ENCODE results near the gene FSIP1. TPM values are rescaled to one million over a fixed set of nuclear protein-coding genes. Genes with fewer than 3 reads are reported as not detected.

FSIP1 gene
- total RNA-seq, 1 donor from 2014 or later, result 0.96 TPM

DNA sequence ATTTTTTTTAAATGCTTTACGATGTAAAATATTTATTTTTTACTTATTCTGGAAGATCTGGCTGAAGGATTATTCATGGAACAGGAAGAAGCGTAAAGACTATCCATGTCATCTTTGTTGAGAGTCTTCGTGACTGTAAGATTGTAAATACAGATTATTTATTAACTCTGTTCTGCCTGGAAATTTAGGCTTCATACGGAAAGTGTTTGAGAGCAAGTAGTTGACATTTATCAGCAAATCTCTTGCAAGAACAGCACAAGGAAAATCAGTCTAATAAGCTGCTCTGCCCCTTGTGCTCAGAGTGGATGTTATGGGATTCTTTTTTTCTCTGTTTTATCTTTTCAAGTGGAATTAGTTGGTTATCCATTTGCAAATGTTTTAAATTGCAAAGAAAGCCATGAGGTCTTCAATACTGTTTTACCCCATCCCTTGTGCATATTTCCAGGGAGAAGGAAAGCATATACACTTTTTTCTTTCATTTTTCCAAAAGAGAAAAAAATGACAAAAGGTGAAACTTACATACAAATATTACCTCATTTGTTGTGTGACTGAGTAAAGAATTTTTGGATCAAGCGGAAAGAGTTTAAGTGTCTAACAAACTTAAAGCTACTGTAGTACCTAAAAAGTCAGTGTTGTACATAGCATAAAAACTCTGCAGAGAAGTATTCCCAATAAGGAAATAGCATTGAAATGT lies 186.1 kb downstream of the FSIP1 start:
- no peak overlapping the region for H3K4me3 ChIP-seq
- ATAC-seq, result no peak
- H3K27ac ChIP-seq, result no peak overlapping the region
- intact Hi-C loops (cut with DNase I), result no loop called here
- no peaks in the 10 kb centered on the region for H3K27me3 ChIP-seq
- H3K4me1 ChIP-seq, result no peaks in the 10 kb centered on the region
- DNase-seq, result no peak
- H3K9me3 ChIP-seq, result no peaks in the 10 kb centered on the region
- TF ChIP-seq, protein P1, sequence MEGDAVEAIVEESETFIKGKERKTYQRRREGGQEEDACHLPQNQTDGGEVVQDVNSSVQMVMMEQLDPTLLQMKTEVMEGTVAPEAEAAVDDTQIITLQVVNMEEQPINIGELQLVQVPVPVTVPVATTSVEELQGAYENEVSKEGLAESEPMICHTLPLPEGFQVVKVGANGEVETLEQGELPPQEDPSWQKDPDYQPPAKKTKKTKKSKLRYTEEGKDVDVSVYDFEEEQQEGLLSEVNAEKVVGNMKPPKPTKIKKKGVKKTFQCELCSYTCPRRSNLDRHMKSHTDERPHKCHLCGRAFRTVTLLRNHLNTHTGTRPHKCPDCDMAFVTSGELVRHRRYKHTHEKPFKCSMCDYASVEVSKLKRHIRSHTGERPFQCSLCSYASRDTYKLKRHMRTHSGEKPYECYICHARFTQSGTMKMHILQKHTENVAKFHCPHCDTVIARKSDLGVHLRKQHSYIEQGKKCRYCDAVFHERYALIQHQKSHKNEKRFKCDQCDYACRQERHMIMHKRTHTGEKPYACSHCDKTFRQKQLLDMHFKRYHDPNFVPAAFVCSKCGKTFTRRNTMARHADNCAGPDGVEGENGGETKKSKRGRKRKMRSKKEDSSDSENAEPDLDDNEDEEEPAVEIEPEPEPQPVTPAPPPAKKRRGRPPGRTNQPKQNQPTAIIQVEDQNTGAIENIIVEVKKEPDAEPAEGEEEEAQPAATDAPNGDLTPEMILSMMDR (IDR thresholded peaks at IDR 0.05), result no peak
- H3K36me3 ChIP-seq, result peaks cover 51% of the 10 kb centered on the region

DNA sequence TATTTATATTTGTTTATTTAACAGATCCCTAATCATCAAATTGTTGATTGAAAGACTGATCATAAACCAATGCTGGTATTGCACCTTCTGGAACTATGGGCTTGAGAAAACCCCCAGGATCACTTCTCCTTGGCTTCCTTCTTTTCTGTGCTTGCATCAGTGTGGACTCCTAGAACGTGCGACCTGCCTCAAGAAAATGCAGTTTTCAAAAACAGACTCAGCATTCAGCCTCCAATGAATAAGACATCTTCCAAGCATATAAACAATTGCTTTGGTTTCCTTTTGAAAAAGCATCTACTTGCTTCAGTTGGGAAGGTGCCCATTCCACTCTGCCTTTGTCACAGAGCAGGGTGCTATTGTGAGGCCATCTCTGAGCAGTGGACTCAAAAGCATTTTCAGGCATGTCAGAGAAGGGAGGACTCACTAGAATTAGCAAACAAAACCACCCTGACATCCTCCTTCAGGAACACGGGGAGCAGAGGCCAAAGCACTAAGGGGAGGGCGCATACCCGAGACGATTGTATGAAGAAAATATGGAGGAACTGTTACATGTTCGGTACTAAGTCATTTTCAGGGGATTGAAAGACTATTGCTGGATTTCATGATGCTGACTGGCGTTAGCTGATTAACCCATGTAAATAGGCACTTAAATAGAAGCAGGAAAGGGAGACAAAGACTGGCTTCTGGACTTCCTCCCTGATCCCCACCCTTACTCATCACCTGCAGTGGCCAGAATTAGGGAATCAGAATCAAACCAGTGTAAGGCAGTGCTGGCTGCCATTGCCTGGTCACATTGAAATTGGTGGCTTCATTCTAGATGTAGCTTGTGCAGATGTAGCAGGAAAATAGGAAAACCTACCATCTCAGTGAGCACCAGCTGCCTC lies 187.1 kb downstream of the FSIP1 start:
- Histone ChIP-seq H3K27ac (no peak overlapping the region), H3K4me1 (no peaks in the 10 kb centered on the region), H3K9me3 (no peaks in the 10 kb centered on the region), H3K4me3 (no peak overlapping the region), H3K36me3 (peaks cover 60% of the 10 kb centered on the region), H3K27me3 (no peaks in the 10 kb centered on the region)
- TF ChIP-seq, protein P1 (IDR thresholded peaks at IDR 0.05), result no peak
- no peak for DNase-seq
- ATAC-seq, result no peak
- intact Hi-C loops (cut with DNase I), result no loop called here

DNA sequence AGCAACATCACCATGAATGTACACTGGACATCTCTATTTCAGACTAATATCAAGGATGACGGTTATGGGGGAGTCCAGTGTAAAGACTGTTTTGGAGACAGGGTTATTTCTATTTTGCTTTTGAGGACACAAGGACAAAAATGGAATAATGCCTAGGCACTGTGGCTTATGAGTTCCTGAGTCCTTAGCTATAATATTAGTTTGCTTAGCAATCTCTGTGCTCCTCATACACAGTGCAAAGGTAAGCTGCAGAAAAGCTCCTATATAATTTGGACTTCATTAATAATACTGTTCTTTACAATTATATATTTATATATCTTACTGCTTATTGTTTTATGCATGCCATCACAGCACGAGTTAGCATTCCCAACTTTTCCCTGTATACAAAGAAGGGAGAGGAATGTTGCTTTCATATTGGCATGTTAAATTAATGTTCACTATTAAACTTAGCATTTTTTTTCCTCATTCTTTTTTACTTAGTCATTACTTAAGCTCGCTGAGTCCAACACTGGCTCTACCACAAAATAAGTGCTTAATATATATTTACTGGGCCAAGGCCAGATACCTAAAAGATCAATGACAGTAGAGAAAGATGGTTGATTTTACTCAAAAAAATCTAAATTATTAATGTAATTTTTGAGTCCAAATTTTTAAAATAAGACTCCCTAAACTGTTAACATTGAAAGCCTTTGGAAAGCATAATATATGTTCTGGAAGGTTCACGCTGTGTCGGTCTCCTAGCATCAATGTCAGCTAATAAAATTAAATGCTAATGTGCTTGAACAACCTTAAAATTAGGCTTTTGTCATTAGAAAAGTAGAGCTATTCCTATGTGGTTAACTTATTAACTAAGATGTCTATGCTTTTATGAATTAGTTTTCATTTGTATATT lies 187.9 kb downstream of the FSIP1 start:
- intact Hi-C loops (cut with DNase I), result no loop called here
- no peak for ATAC-seq
- no peak overlapping the region for H3K4me3 ChIP-seq
- TF ChIP-seq, protein P1 (IDR thresholded peaks at IDR 0.05), result no peak
- H3K4me1 ChIP-seq, result no peaks in the 10 kb centered on the region
- H3K27ac ChIP-seq, result no peak overlapping the region
- H3K9me3 ChIP-seq, result no peaks in the 10 kb centered on the region
- no peak for DNase-seq
- H3K27me3 ChIP-seq, result no peaks in the 10 kb centered on the region
- peaks cover 69% of the 10 kb centered on the region for H3K36me3 ChIP-seq

DNA sequence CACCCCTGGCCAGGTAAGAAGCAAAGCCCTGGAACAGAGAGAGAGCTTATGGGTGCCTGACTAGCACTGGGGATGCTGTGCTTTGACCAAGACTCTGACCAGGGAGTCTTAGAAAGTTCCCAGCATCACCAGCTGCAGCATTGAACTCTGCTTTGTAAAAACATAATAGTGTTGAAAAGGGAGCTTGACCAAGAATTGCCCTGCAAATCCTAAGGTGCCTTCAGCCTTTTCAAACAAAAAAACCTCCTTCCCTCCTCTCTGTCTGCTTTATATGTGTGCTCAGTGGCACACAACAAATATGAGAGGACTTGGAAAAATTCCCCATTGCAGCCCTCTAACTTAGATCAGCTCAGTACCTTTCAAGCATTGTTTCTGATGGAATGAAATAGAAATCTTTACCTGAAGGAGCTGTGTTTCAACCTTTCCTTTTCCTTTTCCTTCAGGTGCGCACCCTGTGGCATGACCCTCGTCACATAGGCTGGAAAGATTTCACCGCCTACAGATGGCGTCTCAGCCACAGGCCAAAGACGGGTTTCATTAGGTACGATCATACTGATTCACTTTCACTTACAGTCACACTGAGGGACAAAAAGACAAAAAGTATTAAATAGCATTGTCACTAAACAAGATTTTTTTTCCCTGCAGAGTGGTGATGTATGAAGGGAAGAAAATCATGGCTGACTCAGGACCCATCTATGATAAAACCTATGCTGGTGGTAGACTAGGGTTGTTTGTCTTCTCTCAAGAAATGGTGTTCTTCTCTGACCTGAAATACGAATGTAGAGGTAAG lies 188.8 kb downstream of the FSIP1 start:
- TF ChIP-seq, protein P1 (IDR thresholded peaks at IDR 0.05), result no peak
- Histone ChIP-seq H3K36me3 (peaks cover 77% of the 10 kb centered on the region), H3K27ac (no peak overlapping the region), H3K9me3 (no peaks in the 10 kb centered on the region), H3K4me1 (no peaks in the 10 kb centered on the region), H3K4me3 (no peak overlapping the region), H3K27me3 (no peaks in the 10 kb centered on the region)
- intact Hi-C loops (cut with DNase I), result no loop called here
- ATAC-seq (no peak), DNase-seq (no peak)

Data from upper lobe of right lung (tissue), 1 donor.